B cell (primary cell): ENCODE results near the gene SMPD3. TPM values are rescaled to one million over a fixed set of nuclear protein-coding genes. Genes with fewer than 3 reads are reported as not detected.

Experiments
- ATAC-seq: fragments of 200-7000 bp; cut with Tn5 transposase; one replicate; pipeline ENCODE4 v1.10.0; 2021; ENCODE audit warnings: low read depth, mild to moderate bottlenecking, moderate number of reproducible peaks, moderate library complexity
- CTCF ChIA-PET: fragments of 350-600 bp; sonication (Branson Sonifier 250); formaldehyde crosslinking; loops from one replicate; lab custom pipeline; 2021; ENCODE audit warnings: antibody characterized with exemption, inconsistent platforms; lab: Charles Lee
- POLR2A ChIA-PET: fragments of 350-600 bp; sonication (Branson Sonifier 250); formaldehyde crosslinking; loops from one replicate; lab custom pipeline; 2021; ENCODE audit warnings: antibody characterized with exemption; lab: Charles Lee
- DNase-seq: peaks from one replicate; pipeline ENCODE4 v3.0.0; 2013
- H2AFZ ChIP-seq: 2 replicates; pipeline ENCODE4 v1.6.1; 2012; ENCODE audit warnings: mild to moderate bottlenecking, low read depth, low read length; ENCODE audit not compliant: insufficient read depth, poor library complexity, severe bottlenecking
- H3K27ac ChIP-seq, 2 donors: 1 replicate in 1 of 2; 2 replicates in 1 of 2; pipeline ENCODE4 v1.5.1; 2012 to 2013; ENCODE audit warnings: low read length in 2 of 2, mild to moderate bottlenecking in 2 of 2, moderate library complexity in 1 of 2
- H3K27me3 ChIP-seq, 4 experiments: fragments of 200-600 bp in 1 of 4; sonication (generic) in 1 of 4; replicated peaks in 1 of 4; 1 replicate in 2 of 4; 2 replicates in 2 of 4; pipeline versions ENCODE4 v1.6.1 to v1.7.0; 2013 to 2016; ENCODE audit warnings: low read length in 3 of 4, mild to moderate bottlenecking in 2 of 4, mixed read lengths in 1 of 4, moderate library complexity in 1 of 4; ENCODE audit not compliant: insufficient read depth in 4 of 4, control insufficient read depth in 3 of 4; ENCODE audit errors: control extremely low read depth in 1 of 4
- H3K36me3 ChIP-seq, 2 experiments: replicated peaks in 1 of 2; 1 replicate in 1 of 2; 2 replicates in 1 of 2; pipeline versions ENCODE4 v1.6.1 to v1.7.1; 2013; ENCODE audit warnings: low read length in 1 of 2; ENCODE audit not compliant: insufficient read depth in 2 of 2, control insufficient read depth in 1 of 2; ENCODE audit errors: control extremely low read depth in 1 of 2, extremely low read depth in 1 of 2
- H3K4me1 ChIP-seq, 2 donors: fragments of 200-600 bp in 1 of 2; sonication (generic) in 1 of 2; 1 replicate in 1 of 2; 2 replicates in 1 of 2; pipeline versions ENCODE4 v1.5.1 to v1.6.1; 2013 to 2017; ENCODE audit warnings: low read length in 2 of 2; ENCODE audit not compliant: control insufficient read depth in 2 of 2, insufficient read depth in 2 of 2
- H3K4me2 ChIP-seq: replicated peaks from 2 replicates; pipeline ENCODE3; 2012; ENCODE audit warnings: mild to moderate bottlenecking, low read depth, low read length; ENCODE audit not compliant: poor library complexity, severe bottlenecking
- H3K4me3 ChIP-seq, 5 experiments: fragments of 200-600 bp in 1 of 5; sonication (generic) in 1 of 5; 1 replicate in 3 of 5; 2 replicates in 2 of 5; pipeline versions ENCODE4 v1.5.1 to v1.7.0; 2011 to 2016; ENCODE audit warnings: low read length in 4 of 5, mild to moderate bottlenecking in 4 of 5, low read depth in 2 of 5, control low read depth in 1 of 5, moderate library complexity in 1 of 5; ENCODE audit not compliant: insufficient read depth in 1 of 5; ENCODE audit errors: control extremely low read depth in 1 of 5, extremely low read depth in 1 of 5
- H3K79me2 ChIP-seq: fragments of 200-600 bp; sonication (generic); one replicate; pipeline ENCODE4 v1.6.0; 2016; ENCODE audit warnings: low read length; ENCODE audit not compliant: control insufficient read depth, insufficient read depth
- H3K9ac ChIP-seq: fragments of 200-600 bp; sonication (generic); 2 replicates; pipeline ENCODE4 v1.6.1; 2017; ENCODE audit warnings: mild to moderate bottlenecking, low read length, moderate library complexity
- H3K9me3 ChIP-seq, 3 donors: one replicate each; pipeline versions ENCODE4 v1.6.1 to v1.7.1; 2013; ENCODE audit warnings: low read length in 2 of 3; ENCODE audit not compliant: control insufficient read depth in 2 of 3, insufficient read depth in 1 of 3; ENCODE audit errors: control extremely low read depth in 1 of 3
- H4K20me1 ChIP-seq: 2 replicates; pipeline ENCODE4 v1.6.0; 2012; ENCODE audit warnings: mild to moderate bottlenecking, low read length; ENCODE audit not compliant: insufficient read depth, control insufficient read depth, poor library complexity, severe bottlenecking
- H3K27ac Mint-ChIP-seq: one replicate; pipeline ENCODE4 v1.8.0; 2021; ENCODE audit warnings: mixed read lengths
- H3K27me3 Mint-ChIP-seq: one replicate; pipeline ENCODE4 v1.8.0; 2021; ENCODE audit warnings: mixed read lengths
- H3K4me1 Mint-ChIP-seq: one replicate; pipeline ENCODE4 v1.8.0; 2021; ENCODE audit warnings: mixed read lengths
- H3K4me3 Mint-ChIP-seq: one replicate; pipeline ENCODE4 v1.8.0; 2021; ENCODE audit warnings: mixed read lengths
- H3K9me3 Mint-ChIP-seq: one replicate; pipeline ENCODE4 v1.8.0; 2022; ENCODE audit warnings: mixed read lengths; ENCODE audit not compliant: insufficient read depth
- CTCF ChIP-seq: fragments of 200-600 bp; IDR thresholded peaks from one replicate; pipeline ENCODE4 v1.8.0; 2022; ENCODE audit warnings: antibody characterized with exemption, mild to moderate bottlenecking
- EZH2 ChIP-seq: IDR thresholded peaks from 2 replicates; pipeline ENCODE4 v1.6.1; 2012; ENCODE audit warnings: borderline replicate concordance, low read depth, mild to moderate bottlenecking, moderate library complexity, low read length; ENCODE audit not compliant: insufficient read depth, poor library complexity, severe bottlenecking
- WGBS: methylation state at CpG from one replicate; pipeline ENCODE4 v1.1.5; 2013; ENCODE audit warnings: missing lambda C conversion rate; ENCODE audit not compliant: insufficient coverage; 5-methylcytosine and 5-hydroxymethylcytosine counted together
- intact Hi-C: fragments of 100-400 bp; cut with micrococcal nuclease; formaldehyde crosslinking; loops from one replicate; pipeline ENCODE4 v1.10.0; 2022
- polyA plus RNA-seq: library from polyadenylated mRNA; depleted of rRNA; stranded (reverse); fragments of >200 nt; gene quantifications from 2 replicates; pipeline ENCODE4 v1.2.3, GENCODE V29; 2012
- total RNA-seq, 2 donors: library from RNA; stranded (reverse); fragments of 120-200 nt in 1 of 2; gene quantifications; 1 replicate in 1 of 2; 2 replicates in 1 of 2; pipeline versions ENCODE4 v1.2.3 to v1.2.4, GENCODE V29; 2013 to 2022

SMPD3 gene
- total and polyA plus RNA-seq, 2 donors (not counting 1 experiment from before 2014, with no cell fraction given) = 1.2 to 2.8 TPM

GRCh38 chr16:68324336-68324735, 124.0 kb downstream of the SMPD3 start:
- Mint-ChIP-seq H3K27ac (no peak overlapping the region), H3K27me3 (no peaks in the 10 kb centered on the region), H3K9me3 (no peaks in the 10 kb centered on the region), H3K4me1 (peaks cover 5% of the 10 kb centered on the region), H3K4me3 (no peak overlapping the region)
- peaks cover 0 to 39% of the 10 kb centered on the region in 2 experiments for H3K36me3 ChIP-seq
- no peak for ATAC-seq
- intact Hi-C loops = no loop called here
- peaks cover 0 to 2% of the 10 kb centered on the region in 2 donors for H3K4me1 ChIP-seq
- H2AFZ ChIP-seq = no peak overlapping the region
- CTCF ChIA-PET = interaction anchor here (1.1 to 17.5 kb wide), 4 partner anchors 8 to 66 kb away, joined by 3 to 554 read pairs (median 4); partner anchors contain the start of gene SLC7A6
- H3K79me2 ChIP-seq = peaks cover 2% of the 10 kb centered on the region
- H4K20me1 ChIP-seq = no peaks in the 10 kb centered on the region
- TF ChIP-seq EZH2 = no peak
- no peak for TF ChIP-seq CTCF
- no peaks in the 10 kb centered on the region for H3K27me3 ChIP-seq
- no peak overlapping the region for H3K9ac ChIP-seq
- no peak overlapping the region for H3K27ac ChIP-seq
- H3K9me3 ChIP-seq = no peaks in the 10 kb centered on the region
- no peak overlapping the region for H3K4me3 ChIP-seq
- POLR2A ChIA-PET = no interaction called here
- no peak overlapping the region for H3K4me2 ChIP-seq
- DNase-seq = no peak
- 98% methylated on average over 4 of the region's 5 CpGs for WGBS

- no peaks in the 10 kb centered on the region for H3K27me3 Mint-ChIP-seq
- CTCF ChIA-PET = interaction anchor here (0.7 to 17.5 kb wide), 4 partner anchors 9 to 201 kb away, joined by 3 to 554 read pairs (median 14); partner anchors contain the start of gene SLC7A6
- H3K36me3 ChIP-seq = peaks cover 5 to 46% of the 10 kb centered on the region in 2 experiments
Measured at GRCh38 chr16:68319185-68319908, 129.0 kb downstream of the SMPD3 start.

More at GRCh38 chr16:68319185-68319908, 129.0 kb downstream of the SMPD3 start:
- Histone ChIP-seq H3K4me1 (no peaks in the 10 kb centered on the region), H3K27ac (no peak overlapping the region), H4K20me1 (peaks cover 4% of the 10 kb centered on the region), H3K9ac (no peak overlapping the region), H2AFZ (no peak overlapping the region), H3K79me2 (peaks cover 20% of the 10 kb centered on the region), H3K9me3 (no peaks in the 10 kb centered on the region), H3K27me3 (no peaks in the 10 kb centered on the region), H3K4me3 (no peak overlapping the region), H3K4me2 (no peak overlapping the region)
- Mint-ChIP-seq H3K4me1 (peaks cover 10% of the 10 kb centered on the region), H3K9me3 (no peaks in the 10 kb centered on the region), H3K27ac (no peak overlapping the region), H3K4me3 (no peak overlapping the region)
- intact Hi-C loops = no loop called here
- no peak for DNase-seq
- TF ChIP-seq EZH2 (no peak), CTCF (no peak)
- POLR2A ChIA-PET = interaction anchor here (0.7 to 1.2 kb wide), 2 partner anchors 8 to 923 kb away, joined by 3 to 4 read pairs; partner anchors contain the start of genes PRMT7 and SLC7A6OS
- no peak for ATAC-seq
- 85% methylated on average over 2 of the region's 6 CpGs for WGBS
